GM19099 (cell line): Measurements from ENCODE around the gene OR2A1.
"Not testable (repeated sequence)": the region's sequence is repeated elsewhere in the genome, so short reads cannot be mapped to it uniquely, and the experiment has no call there.

Experiments
- POLR2A ChIP-seq: IDR thresholded peaks from 3 replicates; pipeline ENCODE4 v1.6.1; 2011; ENCODE audit warnings: low read depth; ENCODE audit not compliant: insufficient read length; ENCODE audit errors: extremely low read depth

Gene OR2A1

DNA sequence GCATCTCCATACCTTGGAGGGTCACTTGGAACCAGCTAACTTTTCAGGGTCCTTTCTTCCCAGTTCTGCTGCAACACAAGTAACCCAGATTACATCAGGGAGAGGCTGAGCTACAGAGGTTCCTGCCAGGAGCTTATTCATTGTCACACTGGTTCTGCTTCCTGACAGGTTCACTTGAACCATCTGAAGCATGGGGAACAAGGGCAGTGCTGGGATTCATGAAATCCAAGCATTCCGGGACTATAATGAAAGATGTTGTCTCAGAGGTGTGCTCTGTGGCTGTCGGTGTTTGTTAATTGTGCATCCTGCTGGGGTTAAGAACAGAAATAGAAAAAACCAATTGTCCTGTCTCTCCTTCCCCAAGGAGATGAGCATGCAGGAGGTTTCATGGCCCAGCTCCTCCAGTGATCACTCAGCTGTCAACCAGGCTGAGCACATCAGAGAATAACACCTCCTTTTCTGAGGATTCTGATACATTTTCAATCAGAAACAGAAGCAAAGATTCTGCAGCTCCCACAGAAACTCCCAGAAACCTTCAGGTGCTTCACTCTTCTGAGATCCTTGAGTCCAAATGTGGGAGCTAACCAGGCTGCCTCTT, at the start of gene OR2A1:
TSS of gene OR2A1 (plus strand) at position 548 of the 598 bp plus-strand sequence. CDS start 5,706 bp downstream, outside the sequence.
- TF ChIP-seq POLR2A: not testable (repeated sequence)

DNA sequence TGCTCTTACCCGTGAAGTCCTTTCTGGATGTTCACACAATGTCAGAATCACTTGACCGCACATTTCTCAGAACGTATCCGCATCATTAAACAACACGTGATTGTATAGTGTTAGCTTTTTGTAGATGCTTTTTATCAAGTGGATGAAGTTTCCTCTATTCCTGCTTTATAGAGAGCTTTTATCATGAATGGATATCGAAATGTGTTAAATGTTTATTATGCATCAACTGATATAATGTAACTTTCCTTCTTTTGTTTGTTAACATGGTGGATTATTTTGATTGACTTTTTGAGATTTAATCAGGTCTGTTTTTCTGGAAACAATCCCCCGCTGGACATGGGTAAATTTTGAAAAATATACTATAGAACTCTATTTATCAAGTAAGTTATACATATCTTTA, 47.5 kb upstream of the OR2A1 start, which contains the start of gene OR2A7:
TSS of gene OR2A7 (minus strand) at position 101 of the 400 bp plus-strand sequence. CDS start 5,164 bp downstream, outside the sequence.
- not testable (repeated sequence) for TF ChIP-seq POLR2A

DNA sequence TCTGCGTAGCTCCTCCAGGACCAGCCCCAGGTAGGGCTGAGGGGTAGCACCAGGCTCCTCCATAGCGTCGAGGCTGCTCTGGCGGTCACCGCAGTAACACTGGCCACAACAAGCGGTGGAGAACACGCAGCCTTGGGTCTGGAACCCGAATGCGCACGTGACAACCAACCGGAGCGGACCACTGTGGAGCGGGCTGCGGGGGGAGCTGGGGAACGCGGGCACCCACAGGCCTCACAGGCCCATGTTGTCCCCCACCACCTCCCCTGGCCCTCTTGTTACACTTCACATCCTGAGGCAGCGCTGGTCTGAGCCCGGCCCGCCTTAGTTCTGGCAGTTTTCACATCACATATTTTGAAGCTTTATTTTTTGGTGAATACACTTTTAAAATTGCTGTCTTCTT, 43.0 kb upstream of the OR2A1 start, which contains the start of gene CTAGE8:
TSS of gene CTAGE8 (minus strand) at position 101 of the 400 bp plus-strand sequence. CDS start at position 63, 38 bp downstream.
- TF ChIP-seq POLR2A: not testable (repeated sequence)

- TF ChIP-seq POLR2A: not testable (repeated sequence)
Measured at GRCh38 chr7:144355176-144355822, 43.1 kb downstream of the OR2A1 start, which contains the start of gene ARHGEF5. ARHGEF5 (plus strand) TSS chr7:144355402; CDS start chr7:144362670, 7,268 bp downstream.
